SK-N-SH treated with all-trans-retinoic acid at 6 μM for 48 hours (cell line): ENCODE results near the gene KCTD5.
"Not testable (repeated sequence)": the region's sequence is repeated elsewhere in the genome, so short reads cannot be mapped to it uniquely, and the experiment has no call there.

Experiments used
- ATAC-seq: fragments of 200-7000 bp; cut with Tn5 transposase; 3 replicates; pipeline ENCODE4 v1.9.1; 2020; ENCODE audit warnings: mild to moderate bottlenecking, moderate library complexity
- ARNTL ChIP-seq: fragments of 450-650 bp; formaldehyde crosslinking; IDR thresholded peaks from 2 replicates; pipeline ENCODE4 v1.5.0; 2020; ENCODE audit warnings: low read depth, mild to moderate bottlenecking, moderate library complexity, borderline replicate concordance
- BACH2 ChIP-seq: fragments of 250-450 bp; sonication (Bioruptor Pico); IDR thresholded peaks from 2 replicates; pipeline ENCODE4 v1.9.0; 2021; ENCODE audit warnings: mild to moderate bottlenecking, borderline replicate concordance
- GLIS3 ChIP-seq: fragments of 250-450 bp; sonication (Bioruptor Pico); IDR thresholded peaks from 2 replicates; pipeline ENCODE4 v1.5.0; 2020; ENCODE audit warnings: mild to moderate bottlenecking, moderate library complexity
- ISL1 ChIP-seq: fragments of 250-450 bp; sonication (Bioruptor Pico); IDR thresholded peaks from 2 replicates; pipeline ENCODE4 v2.1.2; 2022; ENCODE audit warnings: mild to moderate bottlenecking, moderate library complexity
- OSR1 ChIP-seq: fragments of 250-450 bp; sonication (Bioruptor Pico); IDR thresholded peaks from 2 replicates; pipeline ENCODE4 v1.8.0; 2022; ENCODE audit warnings: moderate library complexity, mild to moderate bottlenecking, inconsistent platforms
- PPARA ChIP-seq: fragments of 250-450 bp; sonication (Bioruptor Pico); IDR thresholded peaks from 2 replicates; pipeline ENCODE4 v1.5.0; 2020; ENCODE audit warnings: mild to moderate bottlenecking, borderline replicate concordance
- SNAI2 ChIP-seq: fragments of 250-450 bp; sonication (Bioruptor Pico); IDR thresholded peaks from 2 replicates; pipeline ENCODE4 v1.5.0; 2020; ENCODE audit warnings: mild to moderate bottlenecking, moderate library complexity
- TCF4 ChIP-seq: fragments of 250-450 bp; sonication (Bioruptor Pico); IDR thresholded peaks from 2 replicates; pipeline ENCODE4 v1.8.0; 2021; ENCODE audit warnings: mild to moderate bottlenecking, moderate library complexity, borderline replicate concordance
- TOX ChIP-seq: fragments of 250-450 bp; sonication (Bioruptor Pico); IDR thresholded peaks from 2 replicates; pipeline ENCODE4 v1.8.0; 2021; ENCODE audit warnings: mild to moderate bottlenecking, moderate library complexity, borderline replicate concordance
- ZFP3 ChIP-seq: fragments of 250-450 bp; sonication (Bioruptor Pico); IDR thresholded peaks from 2 replicates; pipeline ENCODE4 v1.5.0; 2020; ENCODE audit warnings: mild to moderate bottlenecking, moderate library complexity
- ZFP30 ChIP-seq: fragments of 450-650 bp; formaldehyde crosslinking; IDR thresholded peaks from 2 replicates; pipeline ENCODE4 v1.5.0; 2022; ENCODE audit warnings: mild to moderate bottlenecking, moderate library complexity
- ZNF70 ChIP-seq: fragments of 450-650 bp; formaldehyde crosslinking; IDR thresholded peaks from 2 replicates; pipeline ENCODE4 v1.5.0; 2020; ENCODE audit warnings: mild to moderate bottlenecking, moderate library complexity
- ZNF8 ChIP-seq: fragments of 450-650 bp; formaldehyde crosslinking; IDR thresholded peaks from 2 replicates; pipeline ENCODE4 v1.5.0; 2020; ENCODE audit warnings: mild to moderate bottlenecking, moderate library complexity
- TF ChIP-seq, protein P1 (sequence below): fragments of 250-450 bp; sonication (Bioruptor Pico); IDR thresholded peaks from 2 replicates; pipeline ENCODE4 v1.5.1; 2020; ENCODE audit warnings: low read depth, mild to moderate bottlenecking, moderate library complexity
- TF ChIP-seq, protein P2 (sequence below): fragments of 250-450 bp; sonication (Bioruptor Pico); IDR thresholded peaks from 2 replicates; pipeline ENCODE4 v1.8.0; 2020; ENCODE audit warnings: mild to moderate bottlenecking, moderate library complexity, borderline replicate concordance
- TF ChIP-seq, protein P3 (sequence below): fragments of 250-450 bp; sonication (Bioruptor Pico); IDR thresholded peaks from 2 replicates; pipeline ENCODE4 v1.5.0; 2020; ENCODE audit warnings: mild to moderate bottlenecking, moderate library complexity
- TF ChIP-seq, protein P4 (sequence below): fragments of 250-450 bp; sonication (Bioruptor Pico); IDR thresholded peaks from 2 replicates; pipeline ENCODE4 v1.8.0; 2021; ENCODE audit warnings: low read depth, mild to moderate bottlenecking, moderate library complexity, borderline replicate concordance

The KCTD5 gene

DNA sequence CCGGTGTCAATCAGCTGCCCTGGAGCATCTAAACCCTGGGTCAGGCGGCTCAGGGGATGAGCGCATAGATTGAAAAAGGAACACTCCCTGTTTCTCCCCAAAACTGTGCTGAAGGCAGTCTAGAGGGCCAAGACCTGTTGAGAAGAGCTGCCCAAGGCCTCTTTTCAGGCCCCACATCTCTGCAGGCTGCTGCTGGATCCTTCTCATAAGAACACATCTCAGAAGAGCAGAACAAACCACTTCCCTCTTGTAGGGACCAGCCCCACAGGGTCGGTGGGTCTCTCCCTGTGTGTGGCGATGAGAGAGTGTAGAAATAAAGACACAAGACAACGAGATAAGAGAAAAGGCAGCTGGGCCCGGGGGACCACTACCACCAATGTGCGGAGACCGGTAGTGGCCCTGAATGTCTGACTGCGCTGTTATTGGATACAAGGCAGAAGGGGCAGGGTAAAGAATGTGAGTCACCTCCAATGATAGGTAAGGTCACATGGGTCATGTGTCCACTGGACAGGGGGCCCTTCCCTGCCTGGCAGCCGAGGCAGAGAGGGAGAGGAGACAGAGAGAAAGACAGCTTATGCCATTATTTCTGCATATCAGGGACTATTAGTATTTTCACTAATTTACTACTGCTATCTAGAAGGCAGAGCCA lies 22.2 kb upstream of the KCTD5 start:
- ATAC-seq, result not testable (repeated sequence)

DNA sequence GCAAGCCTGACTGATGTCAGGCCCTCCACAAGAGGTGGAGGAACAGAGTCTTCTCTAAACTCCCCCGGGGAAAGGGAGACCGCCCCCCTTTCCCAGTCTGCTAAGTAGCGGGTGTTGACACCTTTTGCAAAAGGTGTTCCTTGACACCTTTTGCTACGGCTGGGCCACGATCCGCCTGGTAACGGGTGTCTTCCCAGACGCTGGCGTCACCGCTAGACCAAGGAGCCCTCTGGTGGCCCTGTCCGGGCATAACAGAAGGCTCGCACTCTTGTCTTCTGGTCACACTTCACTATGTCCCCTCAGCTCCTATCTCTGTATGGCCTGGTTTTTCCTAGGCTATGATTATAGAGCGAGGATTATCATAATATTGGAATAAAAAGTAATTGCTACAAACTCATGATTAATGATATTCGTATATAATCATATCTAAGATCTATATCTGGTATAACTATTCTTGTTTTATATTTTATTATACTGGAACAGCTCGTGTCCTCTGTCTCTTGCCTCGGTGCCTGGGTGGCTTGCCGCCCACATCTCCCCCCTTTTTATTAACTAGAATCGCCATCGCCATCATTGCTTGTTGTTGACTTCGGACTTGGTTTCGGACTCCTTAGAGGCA lies 21.5 kb upstream of the KCTD5 start:
- peak; percentile 37; the same call in 2 of the 3 replicates for ATAC-seq

DNA sequence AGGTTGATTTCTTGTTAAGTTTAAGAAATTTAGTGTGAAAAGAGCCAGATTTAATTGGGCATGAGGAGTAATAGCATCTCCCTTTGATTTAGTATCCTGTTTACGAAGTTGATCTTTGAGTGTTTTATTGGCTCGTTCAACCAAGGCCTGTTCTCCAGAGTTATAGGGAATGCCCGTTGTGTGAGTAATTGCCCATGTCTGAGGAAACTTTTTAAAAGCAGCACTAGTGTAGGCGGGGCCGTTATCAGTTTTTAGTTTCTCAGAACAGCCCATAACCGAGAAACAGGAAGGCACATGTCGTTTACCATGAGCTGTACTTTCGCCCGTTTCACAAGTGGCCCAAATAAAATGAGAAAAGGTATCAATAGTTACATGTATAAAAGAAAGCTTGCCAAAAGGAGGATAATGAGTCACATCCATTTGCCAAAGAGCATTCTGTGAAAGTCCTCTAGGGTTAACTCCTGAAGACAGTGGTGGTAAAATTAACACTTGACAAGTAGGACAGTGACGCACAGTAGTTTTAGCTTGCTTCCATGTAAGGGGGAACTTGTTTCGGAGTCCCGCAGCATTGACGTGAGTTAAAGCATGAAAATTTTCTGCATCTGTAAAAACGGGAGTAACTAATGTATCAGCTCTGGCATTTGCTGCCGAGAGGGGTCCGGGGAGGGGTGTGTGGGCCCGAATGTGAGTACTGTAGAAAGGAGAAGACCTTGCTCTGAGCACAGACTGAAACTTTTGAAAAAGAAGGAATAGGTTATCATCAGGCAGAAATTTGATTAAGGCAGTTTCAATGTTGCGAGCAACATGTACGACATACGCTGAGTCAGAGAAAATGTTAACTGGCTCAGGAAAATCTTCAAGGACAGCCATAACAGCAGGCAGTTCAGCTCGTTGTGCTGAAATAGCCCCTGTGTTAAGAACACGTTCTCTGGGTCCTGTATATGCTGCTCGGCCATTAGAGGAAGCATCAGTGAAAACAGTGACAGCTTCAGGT lies 18.5 kb upstream of the KCTD5 start:
- peak; percentile 78 for ATAC-seq
- no peak for TF ChIP-seq PPARA (CRISPR knock-in tag)
- peak; percentile 25; the same call in 1 of the 2 replicates for TF ChIP-seq ISL1 (CRISPR knock-in tag)
- no peak for TF ChIP-seq ZNF8 (CRISPR knock-in tag)
- no peak for TF ChIP-seq ARNTL (CRISPR knock-in tag)
- TF ChIP-seq ZFP30, result no peak

DNA sequence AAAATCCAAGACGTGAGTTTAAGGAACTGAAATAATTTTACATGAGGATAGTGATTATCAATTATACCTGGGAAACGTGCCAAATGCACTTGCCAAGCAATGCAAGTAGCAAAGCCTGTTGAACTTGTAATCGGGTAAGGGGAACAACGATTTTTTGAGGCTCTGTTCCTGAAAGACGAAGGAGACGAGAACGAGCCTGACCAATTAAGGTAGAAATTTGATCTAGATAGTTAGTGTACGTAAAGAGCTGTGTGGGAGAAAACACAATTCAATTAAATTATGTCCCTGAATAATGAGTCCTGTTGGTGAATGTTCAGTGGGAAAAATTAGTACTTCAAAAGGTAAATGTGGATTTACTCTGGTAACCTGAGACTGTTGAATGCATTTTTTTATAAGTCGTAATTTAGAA lies 17.7 kb upstream of the KCTD5 start:
- no peak for ATAC-seq
- TF ChIP-seq, protein P1, sequence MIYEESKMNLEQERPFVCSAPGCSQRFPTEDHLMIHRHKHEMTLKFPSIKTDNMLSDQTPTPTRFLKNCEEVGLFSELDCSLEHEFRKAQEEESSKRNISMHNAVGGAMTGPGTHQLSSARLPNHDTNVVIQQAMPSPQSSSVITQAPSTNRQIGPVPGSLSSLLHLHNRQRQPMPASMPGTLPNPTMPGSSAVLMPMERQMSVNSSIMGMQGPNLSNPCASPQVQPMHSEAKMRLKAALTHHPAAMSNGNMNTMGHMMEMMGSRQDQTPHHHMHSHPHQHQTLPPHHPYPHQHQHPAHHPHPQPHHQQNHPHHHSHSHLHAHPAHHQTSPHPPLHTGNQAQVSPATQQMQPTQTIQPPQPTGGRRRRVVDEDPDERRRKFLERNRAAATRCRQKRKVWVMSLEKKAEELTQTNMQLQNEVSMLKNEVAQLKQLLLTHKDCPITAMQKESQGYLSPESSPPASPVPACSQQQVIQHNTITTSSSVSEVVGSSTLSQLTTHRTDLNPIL (CRISPR knock-in tag), result no peak
- no peak for TF ChIP-seq TOX (CRISPR knock-in tag)
- TF ChIP-seq ZNF8 (CRISPR knock-in tag), result no peak
- no peak for TF ChIP-seq SNAI2
- TF ChIP-seq PPARA (CRISPR knock-in tag), result no peak
- no peak for TF ChIP-seq ISL1 (CRISPR knock-in tag)
- TF ChIP-seq TCF4 (CRISPR knock-in tag), result no peak
- no peak for TF ChIP-seq ZNF70 (CRISPR knock-in tag)
- no peak for TF ChIP-seq ZFP3 (CRISPR knock-in tag)
- TF ChIP-seq, protein P2, sequence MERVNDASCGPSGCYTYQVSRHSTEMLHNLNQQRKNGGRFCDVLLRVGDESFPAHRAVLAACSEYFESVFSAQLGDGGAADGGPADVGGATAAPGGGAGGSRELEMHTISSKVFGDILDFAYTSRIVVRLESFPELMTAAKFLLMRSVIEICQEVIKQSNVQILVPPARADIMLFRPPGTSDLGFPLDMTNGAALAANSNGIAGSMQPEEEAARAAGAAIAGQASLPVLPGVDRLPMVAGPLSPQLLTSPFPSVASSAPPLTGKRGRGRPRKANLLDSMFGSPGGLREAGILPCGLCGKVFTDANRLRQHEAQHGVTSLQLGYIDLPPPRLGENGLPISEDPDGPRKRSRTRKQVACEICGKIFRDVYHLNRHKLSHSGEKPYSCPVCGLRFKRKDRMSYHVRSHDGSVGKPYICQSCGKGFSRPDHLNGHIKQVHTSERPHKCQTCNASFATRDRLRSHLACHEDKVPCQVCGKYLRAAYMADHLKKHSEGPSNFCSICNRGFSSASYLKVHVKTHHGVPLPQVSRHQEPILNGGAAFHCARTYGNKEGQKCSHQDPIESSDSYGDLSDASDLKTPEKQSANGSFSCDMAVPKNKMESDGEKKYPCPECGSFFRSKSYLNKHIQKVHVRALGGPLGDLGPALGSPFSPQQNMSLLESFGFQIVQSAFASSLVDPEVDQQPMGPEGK (CRISPR knock-in tag), result no peak
- no peak for TF ChIP-seq BACH2 (CRISPR knock-in tag)
- no peak for TF ChIP-seq GLIS3 (CRISPR knock-in tag)
- TF ChIP-seq OSR1 (CRISPR knock-in tag), result no peak
- no peak for TF ChIP-seq ARNTL (CRISPR knock-in tag)
- TF ChIP-seq, protein P3, sequence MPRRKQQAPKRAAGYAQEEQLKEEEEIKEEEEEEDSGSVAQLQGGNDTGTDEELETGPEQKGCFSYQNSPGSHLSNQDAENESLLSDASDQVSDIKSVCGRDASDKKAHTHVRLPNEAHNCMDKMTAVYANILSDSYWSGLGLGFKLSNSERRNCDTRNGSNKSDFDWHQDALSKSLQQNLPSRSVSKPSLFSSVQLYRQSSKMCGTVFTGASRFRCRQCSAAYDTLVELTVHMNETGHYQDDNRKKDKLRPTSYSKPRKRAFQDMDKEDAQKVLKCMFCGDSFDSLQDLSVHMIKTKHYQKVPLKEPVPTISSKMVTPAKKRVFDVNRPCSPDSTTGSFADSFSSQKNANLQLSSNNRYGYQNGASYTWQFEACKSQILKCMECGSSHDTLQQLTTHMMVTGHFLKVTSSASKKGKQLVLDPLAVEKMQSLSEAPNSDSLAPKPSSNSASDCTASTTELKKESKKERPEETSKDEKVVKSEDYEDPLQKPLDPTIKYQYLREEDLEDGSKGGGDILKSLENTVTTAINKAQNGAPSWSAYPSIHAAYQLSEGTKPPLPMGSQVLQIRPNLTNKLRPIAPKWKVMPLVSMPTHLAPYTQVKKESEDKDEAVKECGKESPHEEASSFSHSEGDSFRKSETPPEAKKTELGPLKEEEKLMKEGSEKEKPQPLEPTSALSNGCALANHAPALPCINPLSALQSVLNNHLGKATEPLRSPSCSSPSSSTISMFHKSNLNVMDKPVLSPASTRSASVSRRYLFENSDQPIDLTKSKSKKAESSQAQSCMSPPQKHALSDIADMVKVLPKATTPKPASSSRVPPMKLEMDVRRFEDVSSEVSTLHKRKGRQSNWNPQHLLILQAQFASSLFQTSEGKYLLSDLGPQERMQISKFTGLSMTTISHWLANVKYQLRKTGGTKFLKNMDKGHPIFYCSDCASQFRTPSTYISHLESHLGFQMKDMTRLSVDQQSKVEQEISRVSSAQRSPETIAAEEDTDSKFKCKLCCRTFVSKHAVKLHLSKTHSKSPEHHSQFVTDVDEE (CRISPR knock-in tag), result no peak
- TF ChIP-seq, protein P4, sequence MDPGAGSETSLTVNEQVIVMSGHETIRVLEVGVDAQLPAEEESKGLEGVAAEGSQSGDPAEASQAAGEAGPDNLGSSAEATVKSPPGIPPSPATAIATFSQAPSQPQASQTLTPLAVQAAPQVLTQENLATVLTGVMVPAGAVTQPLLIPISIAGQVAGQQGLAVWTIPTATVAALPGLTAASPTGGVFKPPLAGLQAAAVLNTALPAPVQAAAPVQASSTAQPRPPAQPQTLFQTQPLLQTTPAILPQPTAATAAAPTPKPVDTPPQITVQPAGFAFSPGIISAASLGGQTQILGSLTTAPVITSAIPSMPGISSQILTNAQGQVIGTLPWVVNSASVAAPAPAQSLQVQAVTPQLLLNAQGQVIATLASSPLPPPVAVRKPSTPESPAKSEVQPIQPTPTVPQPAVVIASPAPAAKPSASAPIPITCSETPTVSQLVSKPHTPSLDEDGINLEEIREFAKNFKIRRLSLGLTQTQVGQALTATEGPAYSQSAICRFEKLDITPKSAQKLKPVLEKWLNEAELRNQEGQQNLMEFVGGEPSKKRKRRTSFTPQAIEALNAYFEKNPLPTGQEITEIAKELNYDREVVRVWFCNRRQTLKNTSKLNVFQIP (CRISPR knock-in tag), result no peak

DNA sequence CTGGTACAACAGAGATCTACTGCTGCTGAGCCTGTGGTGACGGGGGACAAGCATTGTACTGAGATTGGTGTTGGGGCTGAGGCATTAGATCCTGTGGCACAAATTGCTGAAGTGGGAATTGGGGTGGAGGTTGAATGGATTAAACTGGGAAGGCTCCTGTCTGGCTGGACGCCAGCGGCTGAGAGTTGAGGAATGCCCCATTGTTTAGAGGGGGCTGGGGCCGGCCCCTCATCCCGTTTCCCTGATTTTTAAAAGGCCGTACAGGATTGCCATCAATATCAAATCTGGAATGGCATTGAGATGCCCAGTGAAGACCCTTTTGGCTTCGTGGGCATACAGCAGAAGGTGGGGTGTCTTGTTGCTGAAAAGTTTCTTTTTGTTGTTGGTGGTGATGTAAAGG lies 15.7 kb upstream of the KCTD5 start:
- not testable (repeated sequence) for ATAC-seq

DNA sequence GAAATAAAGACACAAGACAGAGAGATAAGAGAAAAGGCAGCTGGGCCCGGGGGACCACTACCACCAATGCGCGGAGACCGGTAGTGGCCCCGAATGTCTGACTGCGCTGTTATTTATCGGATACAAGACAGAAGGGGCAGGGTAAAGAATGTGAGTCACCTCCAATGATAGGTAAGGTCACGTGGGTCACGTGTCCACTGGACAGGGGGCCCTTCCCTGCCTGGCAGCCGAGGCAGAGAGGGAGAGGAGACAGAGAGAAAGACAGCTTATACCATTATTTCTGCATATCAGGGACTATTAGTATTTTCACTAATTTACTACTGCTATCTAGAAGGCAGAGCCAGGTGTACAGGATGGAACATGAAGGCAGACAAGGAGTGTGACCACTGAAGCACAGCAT lies 12.7 kb upstream of the KCTD5 start:
- not testable (repeated sequence) for ATAC-seq

DNA sequence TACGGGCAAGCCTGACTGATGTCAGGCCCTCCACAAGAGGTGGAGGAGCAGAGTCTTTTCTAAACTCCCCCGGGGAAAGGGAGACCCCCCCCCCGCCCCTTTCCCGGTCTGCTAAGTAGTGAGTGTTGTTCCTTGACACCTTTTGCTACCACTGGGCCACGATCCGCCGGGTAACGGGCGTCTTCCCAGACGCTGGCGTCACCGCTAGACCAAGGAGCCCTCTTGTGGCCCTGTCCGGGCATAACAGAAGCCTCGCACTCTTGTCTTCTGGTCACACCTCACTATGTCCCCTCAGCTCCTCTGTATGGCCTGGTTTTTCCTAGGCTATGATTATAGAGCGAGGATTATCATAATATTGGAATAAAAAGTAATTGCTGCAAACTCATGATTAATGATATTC lies 12.3 kb upstream of the KCTD5 start:
- ATAC-seq, result not testable (repeated sequence)

DNA sequence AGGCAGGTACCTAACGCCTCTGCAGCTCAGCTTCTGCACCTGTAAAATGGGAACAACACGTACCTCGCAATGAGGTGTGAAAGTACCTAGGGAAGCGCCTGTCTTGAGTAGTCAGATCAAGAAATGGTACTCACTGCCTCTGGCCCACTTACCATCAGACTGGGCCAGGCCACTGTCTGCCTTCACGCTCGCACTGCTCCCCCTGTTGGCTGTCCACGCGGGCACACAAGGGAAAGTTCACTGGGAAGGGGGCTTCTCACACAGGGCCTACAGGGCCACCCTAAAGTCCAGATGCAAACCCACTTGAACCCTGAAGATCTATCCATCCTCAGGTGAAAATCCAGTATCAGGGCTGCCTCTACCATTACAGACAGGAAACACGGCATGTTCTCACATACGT lies 11.1 kb upstream of the KCTD5 start:
- ATAC-seq, result peak; percentile 24; the same call in 2 of the 3 replicates
